ENCODE results near the gene ZNF562. TPM values are rescaled to one million over a fixed set of nuclear protein-coding genes. Genes with fewer than 3 reads are reported as not detected.

ZNF562 gene
- total and polyA plus RNA-seq, 10 of the 15 experiments (the other 5 are each of a cell fraction or from before 2014, with no cell fraction given): 5.2 to 21.1 (median 10.7) TPM

DNA sequence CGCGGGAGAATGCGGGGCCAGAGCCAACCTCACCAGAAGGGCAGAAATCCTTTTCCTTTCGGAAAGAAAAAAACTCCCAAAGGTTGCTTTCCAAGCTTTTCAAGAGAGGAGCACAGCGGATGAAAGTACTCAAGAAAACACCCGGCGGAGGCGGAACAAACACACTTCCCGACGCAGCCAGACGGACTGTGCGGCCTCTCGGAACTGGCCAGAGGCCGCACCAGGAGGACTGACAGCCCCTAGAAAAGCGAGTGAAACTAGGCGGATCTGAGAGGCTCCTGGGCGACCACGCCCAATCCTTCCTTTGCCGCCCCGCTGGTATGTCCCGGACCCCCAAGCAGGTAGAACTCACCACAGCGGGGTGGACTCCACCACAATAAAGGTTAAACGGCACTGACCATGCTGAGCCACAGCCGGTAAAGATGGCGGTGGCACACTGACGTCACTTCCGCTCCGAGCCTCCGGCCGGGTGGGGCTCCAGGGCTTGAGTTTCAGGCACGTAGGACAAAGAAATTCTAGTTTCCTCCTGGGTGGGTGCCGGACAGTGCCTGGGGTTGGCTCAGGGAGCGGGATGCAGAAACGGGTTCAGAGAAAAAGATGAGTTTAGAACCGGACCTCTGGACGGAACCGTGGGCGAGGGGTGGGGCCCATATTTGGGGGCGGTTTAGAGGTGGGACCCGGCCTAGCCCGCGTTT is at the start of gene ZNF562 (continued):
- TF ChIP-seq, protein P1, sequence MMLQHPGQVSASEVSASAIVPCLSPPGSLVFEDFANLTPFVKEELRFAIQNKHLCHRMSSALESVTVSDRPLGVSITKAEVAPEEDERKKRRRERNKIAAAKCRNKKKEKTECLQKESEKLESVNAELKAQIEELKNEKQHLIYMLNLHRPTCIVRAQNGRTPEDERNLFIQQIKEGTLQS (IDR thresholded peaks at IDR 0.05; ENCODE audit: borderline replicate concordance, extremely low read depth, low read depth, low read length): no peak
- TF ChIP-seq ATF7 (IDR thresholded peaks at IDR 0.05; ENCODE audit: low read depth) (peak; percentile 95), RAD51 (IDR thresholded peaks at IDR 0.05) (no peak), ZZZ3 (IDR thresholded peaks at IDR 0.05; ENCODE audit: control insufficient read depth, insufficient read length, low read depth) (no peak), EP300 (IDR thresholded peaks at IDR 0.05; ENCODE audit: borderline replicate concordance in 1 of 2, control insufficient read depth in 1 of 2, low read depth in 2 of 2, low read length in 2 of 2) (peak in 1 of 2 experiments; percentile 45; a peak in 1 of 4 replicates), KDM1A (IDR thresholded peaks at IDR 0.05; ENCODE audit: borderline replicate concordance) (no peak), ZNF384 (IDR thresholded peaks at IDR 0.05; ENCODE audit: borderline replicate concordance, low read depth, low read length) (no peak), ZBED1 (IDR thresholded peaks at IDR 0.05; ENCODE audit: borderline replicate concordance) (no peak), JUND (IDR thresholded peaks at IDR 0.05; ENCODE audit: low read depth, low read length) (0 out of 2 replicates have a peak, but pooled peaks have one; percentile 3), RELA (IDR thresholded peaks at IDR 0.05; ENCODE audit: borderline replicate concordance, partially characterized antibody) (peak; percentile 21), SMAD5 (IDR thresholded peaks at IDR 0.05; ENCODE audit: low read depth) (peak; percentile 46; the same call in 1 of the 2 replicates), BHLHE40 (IDR thresholded peaks at IDR 0.05; ENCODE audit: borderline replicate concordance in 1 of 2, low read depth in 2 of 2, low read length in 1 of 2) (peak in 1 of 2 experiments; percentile 5; a peak in 1 of 4 replicates), STAT3 (IDR thresholded peaks at IDR 0.05; ENCODE audit: low read depth, low read length) (no peak), YBX1 (IDR thresholded peaks at IDR 0.05) (no peak), EED (IDR thresholded peaks at IDR 0.05; ENCODE audit: low read depth) (peak; percentile 30; the same call in 1 of the 2 replicates), CREB1 (IDR thresholded peaks at IDR 0.05; ENCODE audit: low read depth) (peak; percentile 90), RFX5 (IDR thresholded peaks at IDR 0.05; ENCODE audit: low read depth, low read length) (no peak), BMI1 (IDR thresholded peaks at IDR 0.05; ENCODE audit: borderline replicate concordance) (no peak), IRF4 (IDR thresholded peaks at IDR 0.05; ENCODE audit: low read depth, low read length) (no peak), POU2F2 (IDR thresholded peaks at IDR 0.05; ENCODE audit: borderline replicate concordance, low read depth, low read length) (no peak; the same call in 2 of the 3 replicates), TAF1 (IDR thresholded peaks at IDR 0.05; ENCODE audit: borderline replicate concordance, low read depth, low read length) (0 out of 2 replicates have a peak, but pooled peaks have one; percentile 33), BACH1 (IDR thresholded peaks at IDR 0.05; ENCODE audit: borderline replicate concordance) (no peak), BRCA1 (IDR thresholded peaks at IDR 0.05; ENCODE audit: low read depth, low read length) (no peak), BCL11A (IDR thresholded peaks at IDR 0.05; ENCODE audit: low read depth, low read length) (no peak)
- TF ChIP-seq, protein P2, sequence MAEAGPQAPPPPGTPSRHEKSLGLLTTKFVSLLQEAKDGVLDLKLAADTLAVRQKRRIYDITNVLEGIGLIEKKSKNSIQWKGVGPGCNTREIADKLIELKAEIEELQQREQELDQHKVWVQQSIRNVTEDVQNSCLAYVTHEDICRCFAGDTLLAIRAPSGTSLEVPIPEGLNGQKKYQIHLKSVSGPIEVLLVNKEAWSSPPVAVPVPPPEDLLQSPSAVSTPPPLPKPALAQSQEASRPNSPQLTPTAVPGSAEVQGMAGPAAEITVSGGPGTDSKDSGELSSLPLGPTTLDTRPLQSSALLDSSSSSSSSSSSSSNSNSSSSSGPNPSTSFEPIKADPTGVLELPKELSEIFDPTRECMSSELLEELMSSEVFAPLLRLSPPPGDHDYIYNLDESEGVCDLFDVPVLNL (IDR thresholded peaks at IDR 0.05; ENCODE audit: low read depth, low read length): no peak
- TF ChIP-seq, protein P3, sequence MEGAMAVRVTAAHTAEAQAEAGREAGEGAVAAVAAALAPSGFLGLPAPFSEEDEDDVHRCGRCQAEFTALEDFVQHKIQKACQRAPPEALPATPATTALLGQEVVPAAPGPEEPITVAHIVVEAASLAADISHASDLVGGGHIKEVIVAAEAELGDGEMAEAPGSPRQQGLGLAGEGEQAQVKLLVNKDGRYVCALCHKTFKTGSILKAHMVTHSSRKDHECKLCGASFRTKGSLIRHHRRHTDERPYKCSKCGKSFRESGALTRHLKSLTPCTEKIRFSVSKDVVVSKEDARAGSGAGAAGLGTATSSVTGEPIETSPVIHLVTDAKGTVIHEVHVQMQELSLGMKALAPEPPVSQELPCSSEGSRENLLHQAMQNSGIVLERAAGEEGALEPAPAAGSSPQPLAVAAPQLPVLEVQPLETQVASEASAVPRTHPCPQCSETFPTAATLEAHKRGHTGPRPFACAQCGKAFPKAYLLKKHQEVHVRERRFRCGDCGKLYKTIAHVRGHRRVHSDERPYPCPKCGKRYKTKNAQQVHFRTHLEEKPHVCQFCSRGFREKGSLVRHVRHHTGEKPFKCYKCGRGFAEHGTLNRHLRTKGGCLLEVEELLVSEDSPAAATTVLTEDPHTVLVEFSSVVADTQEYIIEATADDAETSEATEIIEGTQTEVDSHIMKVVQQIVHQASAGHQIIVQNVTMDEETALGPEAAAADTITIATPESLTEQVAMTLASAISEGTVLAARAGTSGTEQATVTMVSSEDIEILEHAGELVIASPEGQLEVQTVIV (IDR thresholded peaks at IDR 0.05; ENCODE audit: borderline replicate concordance, partially characterized antibody): no peak
- TF ChIP-seq, protein P4, sequence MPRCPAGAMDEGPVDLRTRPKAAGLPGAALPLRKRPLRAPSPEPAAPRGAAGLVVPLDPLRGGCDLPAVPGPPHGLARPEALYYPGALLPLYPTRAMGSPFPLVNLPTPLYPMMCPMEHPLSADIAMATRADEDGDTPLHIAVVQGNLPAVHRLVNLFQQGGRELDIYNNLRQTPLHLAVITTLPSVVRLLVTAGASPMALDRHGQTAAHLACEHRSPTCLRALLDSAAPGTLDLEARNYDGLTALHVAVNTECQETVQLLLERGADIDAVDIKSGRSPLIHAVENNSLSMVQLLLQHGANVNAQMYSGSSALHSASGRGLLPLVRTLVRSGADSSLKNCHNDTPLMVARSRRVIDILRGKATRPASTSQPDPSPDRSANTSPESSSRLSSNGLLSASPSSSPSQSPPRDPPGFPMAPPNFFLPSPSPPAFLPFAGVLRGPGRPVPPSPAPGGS (IDR thresholded peaks at IDR 0.05; ENCODE audit: borderline replicate concordance, insufficient read depth, low read depth, low read length, poor library complexity, severe bottlenecking): no peak
